ENCODE data around the gene LNX2. TPM values are rescaled to one million over a fixed set of nuclear protein-coding genes. Genes with fewer than 3 reads are reported as not detected.

Gene LNX2
- total RNA-seq, 4 donors from 2014 or later = 17.3 to 19.9 (median 17.8) TPM

GRCh38 chr13:27638521-27638920, 18.2 kb upstream of the LNX2 start:
- Histone ChIP-seq H3K36me3 (no peaks in the 10 kb centered on the region), H3K27me3 (no peaks in the 10 kb centered on the region), H3K4me1 (peaks cover 0 to 4% of the 10 kb centered on the region in 2 donors), H3K27ac (peak overlapping the region in 1 of 3 donors; percentile 61), H3K9me3 (no peaks in the 10 kb centered on the region), H3K4me3 (replicated peaks in 1 of 3) (no peak overlapping the region)
- WGBS, 2 donors = 60 to 64% methylated on average over 2 of the region's 2 CpGs
- DNase-seq = no peak
- TF ChIP-seq CTCF (IDR thresholded peaks at IDR 0.05) (no peak), POLR2A (IDR thresholded peaks at IDR 0.05) (no peak)
- intact Hi-C loops (cut with DNase I) = no loop called here

GRCh38 chr13:27638001-27638400, 17.7 kb upstream of the LNX2 start:
- Histone ChIP-seq H3K27ac (peak overlapping the region in 1 of 3 donors; percentile 61), H3K4me3 (replicated peaks in 1 of 3) (no peak overlapping the region), H3K27me3 (no peaks in the 10 kb centered on the region), H3K36me3 (no peaks in the 10 kb centered on the region), H3K4me1 (peaks cover 0 to 4% of the 10 kb centered on the region in 2 donors), H3K9me3 (no peaks in the 10 kb centered on the region)
- TF ChIP-seq POLR2A (IDR thresholded peaks at IDR 0.05) = no peak
- no peak for TF ChIP-seq CTCF (IDR thresholded peaks at IDR 0.05)
- 89 to 96% methylated on average over 1 of the region's 1 CpG for WGBS, 2 donors
- intact Hi-C loops (cut with DNase I) = no loop called here
- DNase-seq = no peak

- Histone ChIP-seq H3K9me3 (no peaks in the 10 kb centered on the region), H3K36me3 (no peaks in the 10 kb centered on the region), H3K27me3 (no peaks in the 10 kb centered on the region), H3K27ac (no peak overlapping the region), H3K4me1 (peaks cover 0 to 4% of the 10 kb centered on the region in 2 donors), H3K4me3 (replicated peaks in 1 of 3) (no peak overlapping the region)
- TF ChIP-seq POLR2A (IDR thresholded peaks at IDR 0.05) (no peak), CTCF (IDR thresholded peaks at IDR 0.05) (no peak)
- DNase-seq = no peak
- intact Hi-C loops (cut with DNase I) = no loop called here
- WGBS, 2 donors = 98 to 99% methylated on average over 1 of the region's 1 CpG
These were observed 16.9 kb upstream of the LNX2 start for GRCh38 chr13:27637289-27637626.

DNA sequence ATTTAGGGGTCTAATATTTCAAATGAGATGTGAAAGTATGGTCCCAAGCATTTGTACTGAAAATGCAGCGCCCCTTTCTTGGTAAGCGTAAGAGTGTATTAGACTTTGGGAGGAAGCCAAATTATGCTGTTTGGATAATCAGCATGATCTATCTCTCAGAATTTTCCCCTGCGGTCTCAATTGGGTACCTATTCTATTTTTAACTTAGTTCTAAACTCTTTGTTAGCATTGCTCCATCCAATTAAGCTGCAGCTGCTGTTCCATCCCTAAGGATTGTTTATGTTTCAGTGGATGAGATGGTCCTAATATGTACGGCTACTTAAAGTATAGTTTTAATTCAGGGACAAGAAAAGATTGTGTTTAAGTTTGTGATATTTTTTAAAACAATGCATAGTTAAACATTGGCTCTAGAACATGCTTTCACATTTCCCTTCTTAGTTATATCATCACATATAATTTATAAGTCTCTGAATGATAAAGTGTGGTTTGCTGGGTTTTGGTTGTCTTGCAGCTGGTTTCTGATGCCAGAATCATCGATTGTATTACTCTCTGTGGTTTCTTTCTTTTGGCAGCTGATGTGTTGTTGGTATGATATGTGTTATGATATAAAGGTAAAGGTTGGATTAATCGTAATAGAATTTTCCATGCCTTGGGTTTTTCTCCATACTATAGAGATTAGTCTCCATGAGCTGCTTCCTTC, 16.4 kb upstream of the LNX2 start:
- Histone ChIP-seq H3K36me3 (no peaks in the 10 kb centered on the region), H3K4me1 (peaks cover 0 to 4% of the 10 kb centered on the region in 2 donors), H3K4me3 (replicated peaks in 1 of 3) (no peak overlapping the region), H3K9me3 (no peaks in the 10 kb centered on the region), H3K27me3 (no peaks in the 10 kb centered on the region), H3K27ac (no peak overlapping the region)
- 74 to 81% methylated on average over 6 of the region's 6 CpGs for WGBS, 2 donors
- TF ChIP-seq CTCF (IDR thresholded peaks at IDR 0.05) (no peak), POLR2A (IDR thresholded peaks at IDR 0.05) (no peak)
- DNase-seq = no peak
- intact Hi-C loops (cut with DNase I) = no loop called here

- H3K9me3 ChIP-seq = no peaks in the 10 kb centered on the region
- no peak overlapping the region for H3K4me3 ChIP-seq (replicated peaks in 1 of 3)
- TF ChIP-seq POLR2A (IDR thresholded peaks at IDR 0.05) (no peak), CTCF (IDR thresholded peaks at IDR 0.05) (no peak)
- H3K27ac ChIP-seq = no peak overlapping the region
- no peaks in the 10 kb centered on the region for H3K36me3 ChIP-seq
- no peak for DNase-seq
- H3K4me1 ChIP-seq = peaks cover 0 to 4% of the 10 kb centered on the region in 2 donors
- intact Hi-C loops (cut with DNase I) = no loop called here
- H3K27me3 ChIP-seq = no peaks in the 10 kb centered on the region
- WGBS, 2 donors = 96% methylated on average over 1 of the region's 1 CpG
These were observed 14.9 kb upstream of the LNX2 start for GRCh38 chr13:27635266-27635665.

All from thyroid gland (tissue), 4 donors.